GM12874 (cell line): Measurements from ENCODE around the gene FBXW9.

Experiments used
- TF ChIP-seq, protein P1 (sequence below): IDR thresholded peaks from 2 replicates; pipeline ENCODE4 v1.5.1; 2011; ENCODE audit warnings: low read depth, mild to moderate bottlenecking, control low read depth, low read length, moderate library complexity; ENCODE audit not compliant: insufficient read depth

The FBXW9 gene

DNA sequence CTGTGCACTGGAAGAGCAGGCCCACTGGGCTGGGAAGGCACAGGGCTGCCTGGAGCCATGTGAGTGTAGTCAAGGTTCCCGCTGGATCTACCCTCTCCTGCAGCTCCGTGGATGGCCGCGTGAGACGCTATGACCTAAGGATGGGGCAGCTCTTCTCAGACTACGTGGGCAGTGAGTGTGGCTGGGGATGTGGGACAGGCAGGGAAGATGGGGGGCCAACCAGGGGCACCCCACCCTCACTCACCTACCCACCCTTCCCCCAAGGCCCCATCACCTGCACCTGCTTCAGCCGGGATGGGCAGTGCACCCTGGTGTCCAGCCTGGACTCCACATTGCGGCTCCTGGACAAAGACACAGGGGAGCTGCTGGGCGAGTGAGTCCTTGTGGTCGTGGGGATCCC lies 23.7 kb downstream of the FBXW9 start:
- TF ChIP-seq, protein P1, sequence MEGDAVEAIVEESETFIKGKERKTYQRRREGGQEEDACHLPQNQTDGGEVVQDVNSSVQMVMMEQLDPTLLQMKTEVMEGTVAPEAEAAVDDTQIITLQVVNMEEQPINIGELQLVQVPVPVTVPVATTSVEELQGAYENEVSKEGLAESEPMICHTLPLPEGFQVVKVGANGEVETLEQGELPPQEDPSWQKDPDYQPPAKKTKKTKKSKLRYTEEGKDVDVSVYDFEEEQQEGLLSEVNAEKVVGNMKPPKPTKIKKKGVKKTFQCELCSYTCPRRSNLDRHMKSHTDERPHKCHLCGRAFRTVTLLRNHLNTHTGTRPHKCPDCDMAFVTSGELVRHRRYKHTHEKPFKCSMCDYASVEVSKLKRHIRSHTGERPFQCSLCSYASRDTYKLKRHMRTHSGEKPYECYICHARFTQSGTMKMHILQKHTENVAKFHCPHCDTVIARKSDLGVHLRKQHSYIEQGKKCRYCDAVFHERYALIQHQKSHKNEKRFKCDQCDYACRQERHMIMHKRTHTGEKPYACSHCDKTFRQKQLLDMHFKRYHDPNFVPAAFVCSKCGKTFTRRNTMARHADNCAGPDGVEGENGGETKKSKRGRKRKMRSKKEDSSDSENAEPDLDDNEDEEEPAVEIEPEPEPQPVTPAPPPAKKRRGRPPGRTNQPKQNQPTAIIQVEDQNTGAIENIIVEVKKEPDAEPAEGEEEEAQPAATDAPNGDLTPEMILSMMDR = no peak

DNA sequence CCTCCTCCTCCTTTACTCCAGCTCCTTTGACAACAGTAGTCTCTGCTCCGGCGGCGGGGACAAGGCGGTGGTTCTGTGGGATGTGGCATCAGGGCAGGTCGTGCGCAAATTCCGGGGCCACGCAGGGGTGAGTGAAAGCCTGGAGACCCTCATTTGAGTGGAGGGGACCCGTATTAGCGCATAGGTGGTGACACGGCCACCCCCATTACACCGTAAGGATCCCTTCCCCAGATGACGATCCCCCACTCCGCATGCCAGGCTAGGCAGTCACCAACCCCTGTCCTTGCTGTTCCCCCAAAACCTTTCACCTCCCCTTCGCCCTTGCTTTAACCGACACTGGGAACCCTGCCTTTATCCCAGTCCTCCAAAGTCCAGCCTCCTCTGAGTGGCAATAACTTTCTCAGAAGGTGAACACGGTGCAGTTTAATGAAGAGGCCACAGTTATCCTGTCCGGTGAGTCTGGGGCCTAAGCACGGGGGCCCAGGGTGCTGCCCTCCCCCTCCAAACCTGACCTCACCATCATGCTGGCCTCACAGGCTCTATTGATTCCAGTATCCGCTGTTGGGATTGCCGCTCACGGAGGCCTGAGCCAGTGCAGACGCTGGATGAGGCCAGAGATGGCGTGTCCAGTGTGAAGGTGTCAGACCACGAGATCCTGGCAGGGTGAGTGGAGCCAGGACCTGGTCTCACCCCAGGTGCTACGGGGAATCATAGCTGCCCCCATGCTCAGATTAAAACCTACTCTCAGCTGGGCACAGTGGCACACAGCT lies 26.1 kb downstream of the FBXW9 start:
- TF ChIP-seq, protein P1 = no peak

DNA sequence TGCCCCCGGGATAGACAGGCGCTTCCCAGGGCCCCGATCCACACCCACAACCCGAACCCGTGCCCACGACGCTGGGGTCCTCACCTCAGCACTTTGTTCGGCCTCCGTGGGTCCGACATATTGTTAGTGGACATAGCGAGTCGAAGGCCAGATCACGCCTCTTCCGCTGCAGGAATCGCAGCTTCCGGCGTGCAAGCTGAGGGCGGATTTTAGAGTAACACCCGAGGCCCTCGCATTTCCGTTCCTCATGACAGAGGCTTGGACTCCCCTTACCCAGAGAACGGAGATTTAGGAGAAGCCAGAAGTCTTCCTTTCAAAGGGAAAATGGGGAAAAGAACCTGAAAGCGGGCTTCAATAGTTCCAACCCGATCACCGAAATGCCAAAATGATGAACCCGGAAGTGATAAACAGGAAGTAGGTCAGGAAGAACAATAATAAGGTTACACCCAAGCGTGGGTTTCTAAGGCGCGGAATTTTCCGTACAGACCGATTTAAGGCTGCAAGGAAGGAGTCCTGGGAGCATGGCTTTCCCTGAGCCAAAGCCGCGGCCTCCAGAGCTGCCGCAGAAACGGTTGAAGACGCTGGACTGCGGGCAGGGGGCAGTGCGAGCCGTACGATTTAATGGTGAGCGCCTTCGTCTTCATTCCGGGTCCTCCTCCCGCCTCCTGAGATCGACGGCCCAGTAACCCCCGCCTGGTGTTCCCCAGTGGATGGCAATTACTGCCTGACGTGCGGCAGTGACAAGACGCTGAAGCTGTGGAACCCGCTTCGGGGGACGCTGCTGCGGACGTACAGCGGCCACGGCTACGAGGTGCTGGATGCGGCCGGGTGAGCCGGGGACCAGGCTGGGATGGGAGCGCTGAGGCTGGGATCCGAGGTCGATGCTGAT lies 26.9 kb downstream of the FBXW9 start:
- TF ChIP-seq, protein P1 = no peak

DNA sequence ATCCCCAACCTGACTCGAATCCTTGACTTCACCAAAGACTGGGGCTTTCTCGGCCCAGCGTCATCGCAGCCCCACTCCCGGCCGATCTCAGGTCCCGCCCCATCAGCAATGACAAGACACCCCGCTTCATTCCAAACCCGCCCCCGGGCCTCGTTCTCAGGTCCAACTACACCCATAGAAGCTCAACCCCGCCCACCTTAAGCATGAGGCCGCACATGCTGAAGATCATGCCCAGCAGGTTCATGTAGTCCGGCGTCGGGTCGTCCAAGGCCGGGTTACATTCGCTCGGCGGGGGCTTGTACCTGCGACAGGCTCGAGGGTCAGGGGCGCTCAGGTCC lies 27.5 kb downstream of the FBXW9 start:
- TF ChIP-seq, protein P1 = no peak

DNA sequence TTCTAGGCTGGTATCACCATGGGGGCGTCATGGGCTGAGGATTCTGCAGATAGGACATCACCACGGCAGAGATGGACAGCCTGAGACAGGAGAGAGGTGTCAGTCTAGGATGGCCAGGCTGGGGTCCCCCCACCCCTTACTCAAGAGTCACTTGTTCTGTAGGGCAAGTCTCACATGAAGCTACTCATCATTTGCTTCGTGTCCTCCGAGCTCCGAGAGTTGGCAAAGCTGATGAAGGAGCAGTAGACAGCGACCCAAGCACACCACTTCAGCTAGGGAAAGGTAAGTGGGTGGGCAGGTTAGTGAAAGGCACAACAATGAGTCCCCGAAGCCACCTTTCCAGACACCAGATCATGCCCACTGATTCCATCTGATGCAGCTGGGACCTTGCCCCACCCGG lies 28.1 kb downstream of the FBXW9 start:
- TF ChIP-seq, protein P1 = no peak

DNA sequence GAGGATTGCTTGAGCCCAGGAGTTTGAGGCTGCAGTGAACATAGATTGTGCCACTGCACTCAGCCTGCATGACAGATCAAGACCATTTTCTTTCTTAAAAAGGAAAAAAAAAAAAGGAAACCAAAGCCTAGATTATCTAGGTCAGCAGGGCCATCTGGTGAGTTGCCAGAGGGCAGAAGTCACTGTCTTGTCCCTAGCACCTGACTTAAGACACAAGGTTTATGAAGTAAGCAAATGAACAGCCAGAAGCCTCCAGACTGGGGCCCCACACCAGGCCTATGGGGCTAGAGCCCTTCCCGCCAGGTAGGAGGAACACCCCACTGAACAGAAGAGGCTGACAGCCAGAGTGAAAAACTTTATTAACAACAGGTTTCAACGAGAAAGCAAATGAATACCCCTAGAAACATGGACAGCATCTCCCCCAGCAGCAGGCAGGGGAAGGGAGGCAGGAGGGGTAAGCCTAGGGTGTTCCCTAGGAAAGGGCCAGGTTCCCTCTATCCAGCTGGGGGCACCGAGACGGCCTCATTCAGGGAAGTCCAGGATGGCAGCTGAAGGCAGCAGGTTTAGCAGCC lies 28.6 kb downstream of the FBXW9 start:
- TF ChIP-seq, protein P1 = no peak
